ENCODE data around the gene PLCG1. TPM values are rescaled to one million over a fixed set of nuclear protein-coding genes. Genes with fewer than 3 reads are reported as not detected.

PLCG1 gene
- total RNA-seq, 3 donors from 2014 or later (not counting 1 experiment from before 2014, with no cell fraction given), result 199 to 242 (median 236) TPM

DNA sequence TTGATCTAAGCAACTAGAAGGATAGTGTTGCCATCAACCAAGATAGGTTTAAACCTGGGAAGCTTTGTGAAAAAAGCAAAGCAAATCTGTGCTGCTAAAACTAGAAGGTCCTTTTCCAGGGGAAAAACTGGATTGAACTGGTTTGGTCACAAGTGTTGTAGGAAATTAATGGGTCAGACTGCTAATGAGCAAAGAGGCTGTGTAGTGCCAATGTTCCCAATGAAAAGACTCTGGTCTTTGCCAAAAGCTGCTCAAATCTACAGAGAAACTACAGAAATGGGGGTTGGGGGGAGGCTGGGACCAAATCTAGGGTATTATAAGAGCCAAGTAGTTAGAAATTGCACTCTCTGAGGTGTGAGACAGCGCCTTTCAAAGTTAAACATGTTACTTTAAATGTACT is 85.0 kb downstream of the PLCG1 start:
- Mint-ChIP-seq H3K9me3 (no peaks in the 10 kb centered on the region), H3K27me3 (ENCODE audit: low read depth in 2 of 2) (peaks cover 0 to 9% of the 10 kb centered on the region in 2 donors), H3K4me1 (peaks cover 5 to 6% of the 10 kb centered on the region in 2 donors), H3K36me3 (no peaks in the 10 kb centered on the region), H3K4me3 (no peak overlapping the region), H3K27ac (no peak overlapping the region)
- Histone ChIP-seq H3K4me1 (ENCODE audit: control insufficient read depth, insufficient read depth, low read length) (no peaks in the 10 kb centered on the region), H3K4me3 (ENCODE audit: low read length) (no peak overlapping the region), H3K36me3 (ENCODE audit: control insufficient read depth, insufficient read depth, low read length) (no peaks in the 10 kb centered on the region), H3K27me3 (ENCODE audit: control insufficient read depth, insufficient read depth, low read length) (no peaks in the 10 kb centered on the region), H3K9me3 (ENCODE audit: control insufficient read depth, insufficient read depth, low read length) (no peaks in the 10 kb centered on the region), H3K27ac (ENCODE audit: low read length) (no peak overlapping the region)
- no peak for ATAC-seq
- no CpG with 5 or more reads among the region's 1 CpG for WGBS (ENCODE audit: insufficient coverage)
- no peak for TF ChIP-seq CTCF (IDR thresholded peaks at IDR 0.05)
- intact Hi-C loops (cut with micrococcal nuclease), result no loop called here
- no peak for DNase-seq

GRCh38 chr20:41222703-41223102 is 85.4 kb downstream of the PLCG1 start:
- intact Hi-C loops (cut with micrococcal nuclease), result no loop called here
- no peak for ATAC-seq

GRCh38 chr20:41223112-41223511 is 85.8 kb downstream of the PLCG1 start:
- Mint-ChIP-seq H3K36me3 (no peaks in the 10 kb centered on the region), H3K4me3 (no peak overlapping the region), H3K27me3 (ENCODE audit: low read depth in 2 of 2) (peaks cover 0 to 9% of the 10 kb centered on the region in 2 donors), H3K9me3 (no peaks in the 10 kb centered on the region), H3K27ac (no peak overlapping the region), H3K4me1 (peaks cover 5 to 6% of the 10 kb centered on the region in 2 donors)
- intact Hi-C loops (cut with micrococcal nuclease), result no loop called here
- no peak for ATAC-seq
- Histone ChIP-seq H3K9me3 (ENCODE audit: control insufficient read depth, insufficient read depth, low read length) (no peaks in the 10 kb centered on the region), H3K27ac (ENCODE audit: low read length) (no peak overlapping the region), H3K4me3 (ENCODE audit: low read length) (no peak overlapping the region), H3K4me1 (ENCODE audit: control insufficient read depth, insufficient read depth, low read length) (no peaks in the 10 kb centered on the region), H3K27me3 (ENCODE audit: control insufficient read depth, insufficient read depth, low read length) (no peaks in the 10 kb centered on the region), H3K36me3 (ENCODE audit: control insufficient read depth, insufficient read depth, low read length) (no peaks in the 10 kb centered on the region)
- TF ChIP-seq CTCF (IDR thresholded peaks at IDR 0.05), result no peak
- DNase-seq, result no peak

More at GRCh38 chr20:41222703-41223102, 85.4 kb downstream of the PLCG1 start:
- no peaks in the 10 kb centered on the region for H3K9me3 ChIP-seq (ENCODE audit: control insufficient read depth, insufficient read depth, low read length)
- Mint-ChIP-seq H3K27ac (no peak overlapping the region), H3K36me3 (no peaks in the 10 kb centered on the region), H3K27me3 (ENCODE audit: low read depth in 2 of 2) (peaks cover 0 to 9% of the 10 kb centered on the region in 2 donors), H3K4me1 (peaks cover 5 to 6% of the 10 kb centered on the region in 2 donors), H3K9me3 (no peaks in the 10 kb centered on the region), H3K4me3 (no peak overlapping the region)
- no peak for TF ChIP-seq CTCF (IDR thresholded peaks at IDR 0.05)
- no peak for DNase-seq
- H3K27me3 ChIP-seq (ENCODE audit: control insufficient read depth, insufficient read depth, low read length), result no peaks in the 10 kb centered on the region
- H3K4me3 ChIP-seq (ENCODE audit: low read length), result no peak overlapping the region
- H3K27ac ChIP-seq (ENCODE audit: low read length), result no peak overlapping the region
- no peaks in the 10 kb centered on the region for H3K36me3 ChIP-seq (ENCODE audit: control insufficient read depth, insufficient read depth, low read length)
- H3K4me1 ChIP-seq (ENCODE audit: control insufficient read depth, insufficient read depth, low read length), result no peaks in the 10 kb centered on the region

GRCh38 chr20:41224281-41224680 is 86.9 kb downstream of the PLCG1 start:
- 81% methylated on average over 1 of the region's 1 CpG for WGBS (ENCODE audit: insufficient coverage)
- Histone ChIP-seq H3K27me3 (ENCODE audit: control insufficient read depth, insufficient read depth, low read length) (no peaks in the 10 kb centered on the region), H3K4me3 (ENCODE audit: low read length) (no peak overlapping the region), H3K27ac (ENCODE audit: low read length) (no peak overlapping the region), H3K4me1 (ENCODE audit: control insufficient read depth, insufficient read depth, low read length) (no peaks in the 10 kb centered on the region), H3K36me3 (ENCODE audit: control insufficient read depth, insufficient read depth, low read length) (no peaks in the 10 kb centered on the region), H3K9me3 (ENCODE audit: control insufficient read depth, insufficient read depth, low read length) (no peaks in the 10 kb centered on the region)
- no peak for ATAC-seq
- H3K27me3 Mint-ChIP-seq (ENCODE audit: low read depth in 2 of 2), result peaks cover 0 to 9% of the 10 kb centered on the region in 2 donors
- peaks cover 5 to 6% of the 10 kb centered on the region in 2 donors for H3K4me1 Mint-ChIP-seq
- intact Hi-C loops (cut with micrococcal nuclease), result no loop called here
- no peak for TF ChIP-seq CTCF (IDR thresholded peaks at IDR 0.05)
- no peak overlapping the region for H3K4me3 Mint-ChIP-seq
- H3K36me3 Mint-ChIP-seq, result no peaks in the 10 kb centered on the region
- DNase-seq, result no peak
- no peak overlapping the region for H3K27ac Mint-ChIP-seq
- H3K9me3 Mint-ChIP-seq, result no peaks in the 10 kb centered on the region
